ENCODE results near the gene NID2. TPM values are rescaled to one million over a fixed set of nuclear protein-coding genes. Genes with fewer than 3 reads are reported as not detected.

Gene NID2
- total and polyA plus RNA-seq, 4 donors = 2.3 to 23.3 (median 10.1) TPM

GRCh38 chr14:52055167-52055566 is 13.7 kb downstream of the NID2 start:
- Histone ChIP-seq H3K36me3 (ENCODE audit: control insufficient read depth in 4 of 4, insufficient read depth in 3 of 4, low read depth in 1 of 4, low read length in 3 of 4) (peaks cover 0 to 2% (median 0%) of the 10 kb centered on the region in 4 donors), H3K27me3 (ENCODE audit: control insufficient read depth in 4 of 4, insufficient read depth in 4 of 4, low read length in 3 of 4) (peaks cover 0 to 9% (median 2%) of the 10 kb centered on the region in 4 donors), H3K9ac (ENCODE audit: low read depth in 1 of 2, low read length in 2 of 2) (no peak overlapping the region), H3K27ac (ENCODE audit: low read depth in 1 of 2, low read length in 2 of 2) (no peak overlapping the region), H3K9me3 (ENCODE audit: control insufficient read depth in 4 of 4, low read length in 3 of 4) (no peaks in the 10 kb centered on the region), H3K4me3 (ENCODE audit: low read depth in 1 of 3, low read length in 3 of 3) (no peak overlapping the region), H3K4me1 (ENCODE audit: control insufficient read depth in 4 of 4, insufficient read depth in 4 of 4, low read length in 3 of 4) (no peaks in the 10 kb centered on the region)
- WGBS = 65% methylated on average over 2 of the region's 2 CpGs
- DNase-seq (ENCODE audit: low spot score) = no peak
- TF ChIP-seq ATF3 (IDR thresholded peaks at IDR 0.05) (no peak), SP1 (IDR thresholded peaks at IDR 0.05) (no peak)

- Histone ChIP-seq H3K4me3 (ENCODE audit: low read depth in 1 of 3, low read length in 3 of 3) (no peak overlapping the region), H3K9me3 (ENCODE audit: control insufficient read depth in 4 of 4, low read length in 3 of 4) (no peaks in the 10 kb centered on the region), H3K27me3 (ENCODE audit: control insufficient read depth in 4 of 4, insufficient read depth in 4 of 4, low read length in 3 of 4) (peaks cover 0 to 9% (median 2%) of the 10 kb centered on the region in 4 donors), H3K27ac (ENCODE audit: low read depth in 1 of 2, low read length in 2 of 2) (no peak overlapping the region), H3K9ac (ENCODE audit: low read depth in 1 of 2, low read length in 2 of 2) (no peak overlapping the region), H3K36me3 (ENCODE audit: control insufficient read depth in 4 of 4, insufficient read depth in 3 of 4, low read depth in 1 of 4, low read length in 3 of 4) (peaks cover 0 to 2% (median 0%) of the 10 kb centered on the region in 4 donors), H3K4me1 (ENCODE audit: control insufficient read depth in 4 of 4, insufficient read depth in 4 of 4, low read length in 3 of 4) (no peaks in the 10 kb centered on the region)
- TF ChIP-seq TAF1 (conservative IDR thresholded peaks at IDR 0.05) (no peak), ZBTB33 (IDR thresholded peaks at IDR 0.05) (no peak), CTCF (IDR thresholded peaks at IDR 0.05; ENCODE audit: low read depth, low read length, missing input control) (no peak), EGR1 (IDR thresholded peaks at IDR 0.05; ENCODE audit: low read depth in 2 of 2) (no peak), GABPA (IDR thresholded peaks at IDR 0.05 in 1 of 2, conservative IDR thresholded peaks at IDR 0.05 in 1 of 2) (no peak), NR2F2 (IDR thresholded peaks at IDR 0.05) (no peak), FOXA1 (IDR thresholded peaks at IDR 0.05) (no peak), REST (IDR thresholded peaks at IDR 0.05) (no peak)
- DNase-seq (ENCODE audit: low spot score) = no peak
- 49% methylated on average over 1 of the region's 1 CpG for WGBS
Observed at GRCh38 chr14:52054678-52055077, 14.2 kb downstream of the NID2 start.

Measured in liver (tissue), 9 donors.